Hematopoietic multipotent progenitor cell treated with erythropoietin and hydrocortisone succinate and interleukin-3 and kit ligand, for 6 days (in vitro differentiated cells): ENCODE measurements around the gene SNCAIP.

ENCODE experiments used
- DNase-seq: peaks from one replicate; pipeline ENCODE4 v3.0.0-alpha.2; 2015

The SNCAIP gene

DNA sequence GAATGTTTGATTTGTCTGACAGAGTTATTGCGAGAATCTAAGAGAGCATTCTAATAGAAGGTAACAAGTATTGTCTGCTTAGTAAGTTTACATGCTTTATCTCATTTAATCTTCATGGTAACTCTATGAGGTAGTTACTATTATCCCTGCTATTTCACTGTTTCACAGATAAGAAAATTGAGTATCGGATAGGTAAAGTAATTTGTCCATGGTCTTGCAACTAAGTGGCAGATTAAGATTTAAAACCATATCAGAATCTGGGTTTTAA lies 118.2 kb downstream of the SNCAIP start:
- no peak for DNase-seq

DNA sequence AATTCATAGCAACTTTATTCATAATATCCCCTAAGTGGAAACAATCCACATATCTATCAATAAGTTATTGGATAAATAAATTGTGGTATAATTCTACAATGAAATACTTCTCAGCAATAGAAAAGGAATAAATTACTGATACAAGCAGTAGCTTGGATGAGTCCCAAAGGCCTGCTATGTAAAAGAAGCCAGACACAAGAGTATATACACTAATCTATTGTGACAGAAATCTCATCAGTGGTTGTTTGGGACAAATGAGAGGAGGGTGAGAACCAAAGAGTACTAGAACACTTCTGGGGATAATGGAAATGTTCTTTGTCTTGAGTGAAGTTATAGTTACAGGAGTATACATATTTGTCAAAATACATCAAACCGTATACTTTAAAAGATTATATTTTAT lies 119.3 kb downstream of the SNCAIP start:
- DNase-seq, result no peak

- DNase-seq, result no peak
These were observed 122.4 kb downstream of the SNCAIP start for GRCh38 chr5:122434205-122434970.

DNA sequence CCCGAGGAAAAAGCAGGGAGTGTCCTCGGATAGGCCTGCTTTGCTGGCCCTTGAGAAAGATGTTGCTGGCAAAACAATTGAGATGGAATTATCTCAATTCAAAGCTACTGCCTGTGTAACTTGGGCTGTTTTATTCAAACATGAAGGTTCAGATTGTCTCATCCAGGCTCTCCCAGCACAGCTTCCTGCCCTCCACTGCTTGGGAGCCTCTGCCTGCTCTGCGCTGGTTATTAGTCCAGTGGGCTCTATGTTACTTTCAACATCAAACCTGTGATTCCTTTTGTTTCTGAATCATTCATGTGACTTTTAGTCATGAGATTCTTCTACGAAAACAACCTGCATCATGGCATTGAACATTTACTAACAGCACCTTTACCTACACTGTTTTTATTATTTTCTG lies 123.2 kb downstream of the SNCAIP start:
- no peak for DNase-seq

- no peak for DNase-seq
These were observed 123.7 kb downstream of the SNCAIP start for GRCh38 chr5:122435761-122436160.

GRCh38 chr5:122436615-122437014 lies 124.6 kb downstream of the SNCAIP start:
- DNase-seq, result no peak

- no peak for DNase-seq
These were observed 127.6 kb downstream of the SNCAIP start for GRCh38 chr5:122439645-122440044.

- DNase-seq, result no peak
These were observed 130.9 kb downstream of the SNCAIP start for GRCh38 chr5:122442938-122443337.

GRCh38 chr5:122444411-122444810 lies 132.4 kb downstream of the SNCAIP start:
- DNase-seq, result no peak

- no peak for DNase-seq
These were observed 133.0 kb downstream of the SNCAIP start for GRCh38 chr5:122445070-122445469.

DNA sequence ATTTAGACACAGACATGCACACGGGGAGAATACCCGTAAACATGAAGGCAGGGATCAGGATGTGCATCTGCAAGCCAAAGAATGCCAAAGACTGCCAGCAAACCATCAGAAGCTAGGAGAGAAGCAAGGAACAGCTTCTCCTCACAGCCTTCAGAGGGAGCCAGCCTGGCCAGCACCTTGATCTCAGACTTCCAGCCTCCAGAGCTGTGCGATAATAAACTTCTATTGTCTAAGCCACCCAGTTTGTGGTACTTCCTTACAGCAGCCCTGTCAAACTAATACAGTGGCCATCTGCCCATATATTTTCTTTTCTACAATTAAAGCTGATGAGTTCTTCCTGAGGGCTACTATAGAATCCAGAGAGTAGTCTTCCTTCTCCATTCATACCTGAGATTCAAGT lies 135.0 kb downstream of the SNCAIP start:
- DNase-seq, result no peak

DNA sequence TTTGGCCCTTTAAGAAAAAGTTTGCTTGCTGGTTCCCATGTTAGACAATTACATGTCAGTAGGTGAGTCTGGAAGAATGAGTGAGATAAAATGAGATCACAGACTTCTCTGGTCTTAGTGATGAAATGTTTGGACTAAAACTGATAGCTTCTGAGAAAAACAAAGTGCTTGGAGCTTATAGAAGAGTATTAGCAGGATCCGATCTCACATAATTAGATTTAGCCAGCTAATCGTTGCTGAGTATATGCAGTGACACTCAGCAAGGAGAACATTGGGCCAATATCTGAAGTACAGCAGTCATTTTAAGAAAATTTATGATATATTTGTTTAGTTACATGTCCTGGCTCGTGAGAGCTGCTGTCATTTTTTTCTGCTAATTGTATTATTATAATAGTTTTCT lies 135.8 kb downstream of the SNCAIP start:
- no peak for DNase-seq

- no peak for DNase-seq
These were observed 142.5 kb downstream of the SNCAIP start for GRCh38 chr5:122454541-122454940.

- DNase-seq, result no peak
These were observed 143.9 kb downstream of the SNCAIP start for GRCh38 chr5:122455939-122456338.

GRCh38 chr5:122457178-122457826 lies 145.3 kb downstream of the SNCAIP start:
- no peak for DNase-seq

DNA sequence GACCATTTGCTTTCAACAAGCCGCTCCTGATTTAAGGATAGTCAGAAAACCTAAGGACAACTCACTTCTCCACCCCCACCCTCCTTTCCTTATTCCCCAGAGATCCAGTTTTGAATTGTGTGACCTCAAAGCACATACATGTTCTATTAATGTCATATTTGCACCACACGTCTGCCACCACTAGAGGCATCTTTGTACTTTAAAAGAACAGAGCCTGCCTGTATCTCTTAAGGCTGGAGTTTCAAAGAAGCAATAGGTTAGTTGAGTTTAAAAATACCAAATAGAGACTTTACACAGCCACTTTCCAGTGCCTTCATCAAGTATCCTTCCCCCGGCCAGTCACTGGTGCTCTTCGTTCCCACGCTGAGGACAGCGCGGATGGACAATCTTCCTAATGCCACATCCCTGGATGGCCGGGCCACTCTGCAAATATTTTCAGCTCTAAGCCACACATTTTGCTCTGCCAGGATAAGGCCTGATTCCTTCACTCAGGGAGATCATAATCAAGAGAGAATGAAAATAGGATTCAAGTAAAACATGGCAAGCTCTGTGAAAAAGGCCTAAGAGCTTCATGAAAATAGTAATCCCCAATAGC lies 146.3 kb downstream of the SNCAIP start:
- DNase-seq, result peak; percentile 49

DNA sequence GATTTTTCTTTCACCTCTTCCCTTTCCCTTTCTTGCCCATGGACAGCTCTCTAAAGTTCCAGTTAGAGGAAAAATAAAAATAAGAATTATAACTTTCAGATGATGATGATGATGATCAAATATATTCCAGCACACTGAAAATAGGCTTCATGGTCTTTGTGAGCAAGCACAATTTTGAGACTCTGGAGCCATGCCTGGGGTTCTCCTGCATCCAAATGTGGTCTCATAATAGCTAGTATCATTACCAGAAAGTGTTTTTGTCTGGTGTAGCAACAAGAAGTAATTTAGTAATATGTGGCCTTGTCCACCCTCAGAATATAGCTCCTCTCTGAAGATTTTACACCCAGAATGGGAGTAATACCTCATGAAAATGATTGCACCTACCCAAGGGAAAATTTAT lies 150.4 kb downstream of the SNCAIP start:
- DNase-seq, result no peak

DNA sequence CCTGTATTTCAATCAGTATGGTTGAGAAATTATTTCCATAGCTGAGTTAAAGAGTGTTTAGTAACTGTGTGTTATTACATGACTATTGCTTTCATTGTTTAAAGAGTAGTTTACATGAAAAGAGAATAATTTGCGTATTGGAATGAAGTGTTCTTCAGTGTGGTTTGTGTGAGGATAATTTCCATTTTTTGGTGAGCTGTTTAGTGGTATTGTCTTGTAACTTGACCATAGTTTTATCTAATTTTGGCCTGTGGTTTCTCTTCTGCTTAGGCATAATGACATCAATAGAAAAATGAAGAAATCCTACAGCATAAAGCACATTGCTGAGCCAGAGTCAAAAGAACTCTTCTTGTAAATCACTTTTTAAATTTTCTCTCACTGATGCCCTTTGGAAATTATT lies 151.2 kb downstream of the SNCAIP start:
- no peak for DNase-seq

DNA sequence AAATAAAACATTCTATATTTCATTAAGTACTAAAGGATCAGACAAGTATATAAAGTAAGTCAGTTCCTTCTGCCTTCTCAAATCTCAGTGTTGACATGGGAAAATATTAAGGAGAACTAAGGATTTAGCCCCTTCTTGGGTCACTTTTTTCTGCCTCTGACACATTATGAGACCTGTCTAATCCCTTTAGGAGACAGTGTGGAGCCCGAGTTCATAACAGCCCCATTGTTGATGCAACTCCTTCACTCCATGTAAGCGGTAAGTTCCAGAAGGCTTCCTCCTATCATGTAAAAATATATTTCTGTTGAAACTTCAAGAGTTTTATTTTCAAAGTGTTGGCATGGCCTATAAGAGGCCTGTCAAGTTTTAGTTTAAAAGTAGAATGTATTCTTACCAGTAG lies 152.2 kb downstream of the SNCAIP start:
- no peak for DNase-seq

- DNase-seq, result no peak
These were observed 153.1 kb downstream of the SNCAIP start for GRCh38 chr5:122465031-122465577.

- DNase-seq, result no peak
These were observed 154.0 kb downstream of the SNCAIP start for GRCh38 chr5:122465994-122466393.

DNA sequence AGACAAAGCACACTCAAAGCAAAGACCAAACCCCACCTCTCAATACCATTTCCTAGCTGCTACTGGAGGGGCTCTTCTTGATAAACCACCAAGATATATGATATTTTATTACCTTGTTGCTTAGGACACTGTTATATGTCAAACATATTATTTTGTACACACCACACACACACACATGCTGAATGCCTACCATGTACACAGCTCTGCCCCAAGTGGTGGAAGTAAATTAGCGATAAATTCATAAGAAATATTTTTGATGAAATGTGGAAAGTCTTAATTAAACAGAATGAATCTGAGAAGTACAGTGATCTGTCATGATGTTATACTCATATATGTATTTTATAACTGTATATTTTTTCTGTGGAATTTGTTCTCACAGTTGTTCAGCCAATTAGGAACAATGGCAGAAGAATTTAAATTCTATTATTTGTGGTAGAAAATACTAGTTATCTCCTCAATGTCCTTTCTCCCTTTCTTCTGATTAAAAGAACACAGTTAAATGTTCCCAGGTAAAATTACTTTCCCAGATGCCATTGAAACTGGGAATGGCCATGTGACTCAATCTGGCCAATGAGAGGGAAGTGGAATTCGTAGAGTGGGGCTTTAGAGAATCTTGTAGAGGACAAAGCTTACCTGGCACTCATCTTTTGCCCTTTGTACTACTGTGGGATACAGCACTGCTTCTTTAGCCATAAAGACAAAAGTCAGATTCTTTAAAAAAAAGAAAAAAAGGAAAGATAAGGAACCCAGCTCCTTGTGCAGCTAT lies 156.5 kb downstream of the SNCAIP start:
- no peak for DNase-seq

DNA sequence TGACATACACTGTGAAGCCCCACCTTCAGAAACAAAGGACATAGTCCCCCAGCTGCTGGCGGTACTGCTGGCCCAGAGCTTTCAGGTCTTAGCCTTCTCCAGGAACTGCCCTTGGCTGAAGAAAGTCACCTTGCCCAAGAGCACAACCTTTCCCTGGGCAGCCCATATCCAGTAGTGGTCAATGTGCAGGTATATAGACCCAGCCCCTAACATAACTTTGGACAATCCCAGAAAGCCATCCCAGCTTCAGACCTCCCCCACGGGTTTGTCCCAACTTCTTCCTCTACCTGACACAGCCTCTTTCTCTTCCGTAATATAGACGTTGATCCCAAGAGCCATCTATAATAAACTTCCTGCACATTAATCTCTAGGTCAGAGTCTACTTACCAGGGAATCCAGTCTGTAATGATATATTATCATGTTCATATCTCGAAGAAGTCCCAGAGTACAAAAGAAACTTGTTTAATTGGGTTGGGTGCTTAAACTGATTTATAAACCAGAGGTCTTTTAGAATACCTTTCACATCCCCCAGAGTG lies 157.4 kb downstream of the SNCAIP start:
- DNase-seq, result no peak
